GM12878 (cell line): ENCODE results near the gene SLIT1. TPM values are rescaled to one million over a fixed set of nuclear protein-coding genes. Genes with fewer than 3 reads are reported as not detected.

Experiments
- ATAC-seq: fragments of 200-7000 bp; cut with Tn5 transposase; 3 replicates; pipeline ENCODE4 v1.9.1; 2020; ENCODE audit warnings: mild to moderate bottlenecking, moderate library complexity
- BruUV-seq: library from RNA; stranded (reverse); fragments of 400-500 nt; replicated peaks from 2 replicates; lab custom pipeline; 2021; lab: Mats Ljungman, UMichigan
- CTCF ChIA-PET: fragments of 300-600 bp; sonication (Branson Sonifier 250); formaldehyde crosslinking; extraction: SDS; loops from one replicate; lab custom pipeline; 2021; ENCODE audit warnings: inconsistent platforms; lab: Yijun Ruan, JAX
- POLR2A ChIA-PET: fragments of 350-600 bp; formaldehyde crosslinking; extraction: SDS; loops from one replicate; lab custom pipeline; 2021; ENCODE audit warnings: inconsistent platforms; lab: Charles Lee
- RAD21 ChIA-PET: fragments of 300-600 bp; sonication (Branson Sonifier 250); formaldehyde crosslinking; loops from one replicate; lab custom pipeline; 2023; ENCODE audit warnings: antibody characterized with exemption; ENCODE audit not compliant: unreplicated experiment; lab: Charles Lee
- SMC1A ChIA-PET: fragments of 300-600 bp; sonication (Branson Sonifier 250); formaldehyde crosslinking; loops from one replicate; lab custom pipeline; 2023; ENCODE audit not compliant: unreplicated experiment, uncharacterized antibody; lab: Charles Lee
- DNase-seq: peaks from one replicate; pipeline ENCODE4 v3.0.0-alpha.2; 2011; ENCODE audit warnings: low read depth, low spot score
- FAIRE-seq: peaks from 3 replicates; lab custom pipeline; 2011; peaks lifted over from hg19 to GRCh38; lab: Jason Lieb, UNC
- H2AFZ ChIP-seq: 2 replicates; pipeline ENCODE4 v1.6.0; 2011; ENCODE audit warnings: low read depth, low read length, control low read depth; ENCODE audit not compliant: control insufficient read depth
- H3K27ac ChIP-seq: 2 replicates; pipeline ENCODE4 v1.5.1; 2011; ENCODE audit warnings: control low read depth; ENCODE audit not compliant: control insufficient read depth, insufficient read depth
- H3K27me3 ChIP-seq, 2 experiments: replicated peaks in 1 of 2; 2 replicates each; pipeline versions ENCODE4 v1.6.0 to v1.6.1; 2011; ENCODE audit warnings: low read length in 1 of 2; ENCODE audit not compliant: control insufficient read depth in 2 of 2, insufficient read depth in 2 of 2
- H3K36me3 ChIP-seq, 2 experiments: 2 replicates each; pipeline ENCODE4 v1.5.1; 2011; ENCODE audit warnings: low read length in 1 of 2; ENCODE audit not compliant: control insufficient read depth in 2 of 2, insufficient read depth in 2 of 2
- H3K4me1 ChIP-seq: 2 replicates; pipeline ENCODE4 v1.6.1; 2011; ENCODE audit warnings: mild to moderate bottlenecking, low read length, moderate library complexity, mixed read lengths; ENCODE audit not compliant: control insufficient read depth, insufficient read depth
- H3K4me2 ChIP-seq: 2 replicates; pipeline ENCODE4 v1.6.0; 2011; ENCODE audit warnings: control low read depth; ENCODE audit not compliant: control insufficient read depth, insufficient read depth
- H3K4me3 ChIP-seq: fragments of 200-600 bp; sonication (generic); 2 replicates; pipeline ENCODE4 v1.5.1; 2016
- H3K79me2 ChIP-seq: 2 replicates; pipeline ENCODE4 v1.6.0; 2011; ENCODE audit warnings: low read length; ENCODE audit not compliant: control insufficient read depth, insufficient read depth
- H3K9ac ChIP-seq: 2 replicates; pipeline ENCODE4 v1.8.0; 2011; ENCODE audit warnings: low read length, control low read depth, mixed read lengths; ENCODE audit not compliant: control insufficient read depth, insufficient read depth
- H3K9me3 ChIP-seq: replicated peaks from 3 replicates; pipeline ENCODE4 v1.5.1; 2011; ENCODE audit warnings: mild to moderate bottlenecking, low read length; ENCODE audit not compliant: control insufficient read depth, insufficient read depth
- H4K20me1 ChIP-seq: 2 replicates; pipeline ENCODE4 v1.6.0; 2011; ENCODE audit not compliant: control insufficient read depth, insufficient read depth
- BMI1 ChIP-seq: fragments of 450-650 bp; IDR thresholded peaks from 2 replicates; pipeline ENCODE4 v1.6.1; 2016; ENCODE audit warnings: mild to moderate bottlenecking, moderate library complexity, borderline replicate concordance
- HDGF ChIP-seq: fragments of 450-650 bp; IDR thresholded peaks from 2 replicates; pipeline ENCODE4 v1.6.1; 2016; ENCODE audit warnings: antibody characterized with exemption
- NR2C1 ChIP-seq: fragments of 450-650 bp; IDR thresholded peaks from 2 replicates; pipeline ENCODE4 v1.6.1; 2017; ENCODE audit warnings: antibody characterized with exemption, mild to moderate bottlenecking, moderate library complexity
- PAX8 ChIP-seq: fragments of 450-650 bp; IDR thresholded peaks from 2 replicates; pipeline ENCODE4 v1.6.1; 2017; ENCODE audit warnings: mild to moderate bottlenecking, moderate library complexity
- RAD21 ChIP-seq: IDR thresholded peaks from 2 replicates; pipeline ENCODE4 v1.6.1; 2011; ENCODE audit warnings: mild to moderate bottlenecking, low read depth, low read length, moderate library complexity; ENCODE audit not compliant: insufficient read depth
- ZZZ3 ChIP-seq: IDR thresholded peaks from 2 replicates; pipeline ENCODE4 v1.6.1; 2011; ENCODE audit warnings: low read depth; ENCODE audit not compliant: control insufficient read depth, insufficient read length
- WGBS: methylation state at CpG from one replicate; pipeline ENCODE4 v1.1.6; 2016; ENCODE audit warnings: low lambda C conversion rate; ENCODE audit not compliant: insufficient replicate concordance, insufficient coverage; ENCODE audit errors: missing lambda C conversion rate; 5-methylcytosine and 5-hydroxymethylcytosine counted together
- in situ Hi-C: fragments of 300-500 bp; cut with MboI; formaldehyde crosslinking; loops from 9 replicates; pipeline ENCODE4 v1.14.3; 2018; ENCODE audit warnings: mixed read lengths
- intact Hi-C: fragments of 100-400 bp; cut with micrococcal nuclease; formaldehyde crosslinking; loops from one replicate; pipeline ENCODE4 v1.14.2; 2022; ENCODE audit not compliant: unreplicated experiment
- polyA plus RNA-seq, 11 experiments: library from polyadenylated mRNA; depleted of rRNA in 4 of 11; unstranded in 6 of 11; stranded (reverse) in 5 of 11; fragments of >200 nt; fragmentation: Nextera tagmentation in 4 of 11; fragmentation: Illumina TruSeq in 1 of 11; extraction: Ambion mirVana in 4 of 11; extraction: Trizol in 1 of 11; gene quantifications; 1 replicate in 1 of 11; 2 replicates in 10 of 11; pipeline versions ENCODE4 v1.2.1 to v1.2.3, GENCODE V29; 2011 to 2016; ENCODE audit warnings: inconsistent platforms in 2 of 11, missing spikeins in 2 of 11, low read depth in 1 of 11
- total RNA-seq, 4 experiments: library from RNA; depleted of rRNA in 3 of 4; stranded (reverse); fragments of >200 nt in 3 of 4; fragmentation: Illumina TruSeq in 1 of 4; extraction: Trizol in 1 of 4; gene quantifications; 2 replicates each; pipeline versions ENCODE4 v1.2.1 to v1.2.3, GENCODE V29; 2013 to 2021
- TF ChIP-seq, protein P1 (sequence below): fragments of 450-650 bp; IDR thresholded peaks from 2 replicates; pipeline ENCODE4 v1.6.1; 2018; ENCODE audit warnings: borderline replicate concordance, mild to moderate bottlenecking; ENCODE audit not compliant: partially characterized antibody
- TF ChIP-seq, protein P2 (sequence below): IDR thresholded peaks from 2 replicates; pipeline ENCODE4 v1.6.1; 2012; ENCODE audit warnings: low read length, inconsistent platforms
- TF ChIP-seq, protein P3 (sequence below): IDR thresholded peaks from 2 replicates; pipeline ENCODE4 v1.6.1; 2011; ENCODE audit warnings: borderline replicate concordance, low read depth, mild to moderate bottlenecking, moderate library complexity, mixed read lengths, low read length; ENCODE audit not compliant: insufficient read depth; ENCODE audit errors: extremely low read length
- TF ChIP-seq, protein P4 (sequence below): fragments of 450-650 bp; formaldehyde crosslinking; IDR thresholded peaks from 2 replicates; pipeline ENCODE4 v1.5.0; 2022; ENCODE audit warnings: mild to moderate bottlenecking, missing genetic modification characterization

SLIT1 gene
- total and polyA plus RNA-seq, 10 of the 15 experiments (the other 5 are each of a cell fraction or from before 2014, with no cell fraction given), result 0.04 to 0.19 (median 0.06) TPM; not detected in 4

DNA sequence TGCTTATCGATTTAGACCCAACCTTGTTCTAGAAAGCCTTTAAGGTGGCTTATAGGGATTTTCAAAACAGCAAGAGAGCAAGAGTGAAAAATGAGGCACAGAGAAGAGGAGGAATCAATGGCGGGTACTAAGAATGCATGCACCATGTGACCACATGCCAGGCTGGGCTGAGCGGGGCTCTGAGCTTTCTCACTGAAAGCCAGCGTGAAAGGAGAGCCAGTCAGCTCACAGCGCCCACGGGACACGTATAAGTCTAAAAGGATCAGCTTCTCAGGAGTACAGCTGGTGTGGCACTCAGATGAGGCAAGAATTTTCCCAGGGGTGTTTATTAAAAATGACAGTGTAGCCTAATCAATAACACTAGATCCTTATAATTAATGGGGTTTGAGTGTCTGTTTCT lies 114.3 kb downstream of the SLIT1 start:
- intact Hi-C loops, result loop anchor here (5.0 kb wide), 1 partner anchor 46 kb away; no protein-coding TSS in a partner anchor
- TF ChIP-seq ZZZ3 (no peak), NR2C1 (no peak), BMI1 (no peak), PAX8 (no peak), HDGF (no peak), RAD21 (no peak)
- TF ChIP-seq, protein P1, sequence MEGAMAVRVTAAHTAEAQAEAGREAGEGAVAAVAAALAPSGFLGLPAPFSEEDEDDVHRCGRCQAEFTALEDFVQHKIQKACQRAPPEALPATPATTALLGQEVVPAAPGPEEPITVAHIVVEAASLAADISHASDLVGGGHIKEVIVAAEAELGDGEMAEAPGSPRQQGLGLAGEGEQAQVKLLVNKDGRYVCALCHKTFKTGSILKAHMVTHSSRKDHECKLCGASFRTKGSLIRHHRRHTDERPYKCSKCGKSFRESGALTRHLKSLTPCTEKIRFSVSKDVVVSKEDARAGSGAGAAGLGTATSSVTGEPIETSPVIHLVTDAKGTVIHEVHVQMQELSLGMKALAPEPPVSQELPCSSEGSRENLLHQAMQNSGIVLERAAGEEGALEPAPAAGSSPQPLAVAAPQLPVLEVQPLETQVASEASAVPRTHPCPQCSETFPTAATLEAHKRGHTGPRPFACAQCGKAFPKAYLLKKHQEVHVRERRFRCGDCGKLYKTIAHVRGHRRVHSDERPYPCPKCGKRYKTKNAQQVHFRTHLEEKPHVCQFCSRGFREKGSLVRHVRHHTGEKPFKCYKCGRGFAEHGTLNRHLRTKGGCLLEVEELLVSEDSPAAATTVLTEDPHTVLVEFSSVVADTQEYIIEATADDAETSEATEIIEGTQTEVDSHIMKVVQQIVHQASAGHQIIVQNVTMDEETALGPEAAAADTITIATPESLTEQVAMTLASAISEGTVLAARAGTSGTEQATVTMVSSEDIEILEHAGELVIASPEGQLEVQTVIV, result no peak
- TF ChIP-seq, protein P2, sequence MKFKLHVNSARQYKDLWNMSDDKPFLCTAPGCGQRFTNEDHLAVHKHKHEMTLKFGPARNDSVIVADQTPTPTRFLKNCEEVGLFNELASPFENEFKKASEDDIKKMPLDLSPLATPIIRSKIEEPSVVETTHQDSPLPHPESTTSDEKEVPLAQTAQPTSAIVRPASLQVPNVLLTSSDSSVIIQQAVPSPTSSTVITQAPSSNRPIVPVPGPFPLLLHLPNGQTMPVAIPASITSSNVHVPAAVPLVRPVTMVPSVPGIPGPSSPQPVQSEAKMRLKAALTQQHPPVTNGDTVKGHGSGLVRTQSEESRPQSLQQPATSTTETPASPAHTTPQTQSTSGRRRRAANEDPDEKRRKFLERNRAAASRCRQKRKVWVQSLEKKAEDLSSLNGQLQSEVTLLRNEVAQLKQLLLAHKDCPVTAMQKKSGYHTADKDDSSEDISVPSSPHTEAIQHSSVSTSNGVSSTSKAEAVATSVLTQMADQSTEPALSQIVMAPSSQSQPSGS, result no peak
- TF ChIP-seq, protein P3, sequence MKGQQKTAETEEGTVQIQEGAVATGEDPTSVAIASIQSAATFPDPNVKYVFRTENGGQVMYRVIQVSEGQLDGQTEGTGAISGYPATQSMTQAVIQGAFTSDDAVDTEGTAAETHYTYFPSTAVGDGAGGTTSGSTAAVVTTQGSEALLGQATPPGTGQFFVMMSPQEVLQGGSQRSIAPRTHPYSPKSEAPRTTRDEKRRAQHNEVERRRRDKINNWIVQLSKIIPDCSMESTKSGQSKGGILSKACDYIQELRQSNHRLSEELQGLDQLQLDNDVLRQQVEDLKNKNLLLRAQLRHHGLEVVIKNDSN, result no peak
- TF ChIP-seq, protein P4, sequence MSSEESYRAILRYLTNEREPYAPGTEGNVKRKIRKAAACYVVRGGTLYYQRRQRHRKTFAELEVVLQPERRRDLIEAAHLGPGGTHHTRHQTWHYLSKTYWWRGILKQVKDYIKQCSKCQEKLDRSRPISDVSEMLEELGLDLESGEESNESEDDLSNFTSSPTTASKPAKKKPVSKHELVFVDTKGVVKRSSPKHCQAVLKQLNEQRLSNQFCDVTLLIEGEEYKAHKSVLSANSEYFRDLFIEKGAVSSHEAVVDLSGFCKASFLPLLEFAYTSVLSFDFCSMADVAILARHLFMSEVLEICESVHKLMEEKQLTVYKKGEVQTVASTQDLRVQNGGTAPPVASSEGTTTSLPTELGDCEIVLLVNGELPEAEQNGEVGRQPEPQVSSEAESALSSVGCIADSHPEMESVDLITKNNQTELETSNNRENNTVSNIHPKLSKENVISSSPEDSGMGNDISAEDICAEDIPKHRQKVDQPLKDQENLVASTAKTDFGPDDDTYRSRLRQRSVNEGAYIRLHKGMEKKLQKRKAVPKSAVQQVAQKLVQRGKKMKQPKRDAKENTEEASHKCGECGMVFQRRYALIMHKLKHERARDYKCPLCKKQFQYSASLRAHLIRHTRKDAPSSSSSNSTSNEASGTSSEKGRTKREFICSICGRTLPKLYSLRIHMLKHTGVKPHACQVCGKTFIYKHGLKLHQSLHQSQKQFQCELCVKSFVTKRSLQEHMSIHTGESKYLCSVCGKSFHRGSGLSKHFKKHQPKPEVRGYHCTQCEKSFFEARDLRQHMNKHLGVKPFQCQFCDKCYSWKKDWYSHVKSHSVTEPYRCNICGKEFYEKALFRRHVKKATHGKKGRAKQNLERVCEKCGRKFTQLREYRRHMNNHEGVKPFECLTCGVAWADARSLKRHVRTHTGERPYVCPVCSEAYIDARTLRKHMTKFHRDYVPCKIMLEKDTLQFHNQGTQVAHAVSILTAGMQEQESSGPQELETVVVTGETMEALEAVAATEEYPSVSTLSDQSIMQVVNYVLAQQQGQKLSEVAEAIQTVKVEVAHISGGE (CRISPR knock-in tag), result no peak

More for the DNA sequence above, 114.3 kb downstream of the SLIT1 start:
- ChIA-PET POLR2A (no interaction called here), SMC1A (interaction anchor here (0.8 to 7.3 kb wide), 11 partner anchors 10 to 162 kb away, joined by 3 to 112 read pairs (median 7); no protein-coding TSS in a partner anchor), CTCF (interaction anchor here (0.6 to 19.9 kb wide), 10 partner anchors 10 to 207 kb away, joined by 3 to 651 read pairs (median 34); no protein-coding TSS in a partner anchor), RAD21 (interaction anchor here (0.6 to 6.0 kb wide), 5 partner anchors 10 to 637 kb away, joined by 3 to 128 read pairs (median 23); no protein-coding TSS in a partner anchor)
- H3K9me3 ChIP-seq, result no peaks in the 10 kb centered on the region; the same call in 2 of the 3 replicates
- H3K79me2 ChIP-seq, result no peaks in the 10 kb centered on the region
- H3K4me1 ChIP-seq, result no peaks in the 10 kb centered on the region
- no peaks in the 10 kb centered on the region for H4K20me1 ChIP-seq
- DNase-seq (no peak), FAIRE-seq (no peak), ATAC-seq (no peak)
- WGBS, result 49% methylated on average over 7 of the region's 7 CpGs
- H3K27me3 ChIP-seq, result peaks cover 0 to 4% of the 10 kb centered on the region in 2 experiments; a peak in 2 of 4 replicates
- no peak overlapping the region for H3K27ac ChIP-seq
- H3K9ac ChIP-seq, result no peak overlapping the region
- H2AFZ ChIP-seq, result no peak overlapping the region
- in situ Hi-C loops, result loop anchor here (5.0 kb wide), 1 partner anchor 136 kb away; no protein-coding TSS in a partner anchor
- no peaks in the 10 kb centered on the region for H3K36me3 ChIP-seq
- no peak overlapping the region for H3K4me3 ChIP-seq
- H3K4me2 ChIP-seq, result no peak overlapping the region
- BruUV-seq, result no TSS peak
